Hematopoietic multipotent progenitor cell treated with erythropoietin and hydrocortisone succinate and interleukin-3 and kit ligand, for 8 days (in vitro differentiated cells): ENCODE results near the gene SERINC1.
"Not testable (repeated sequence)": the region's sequence is repeated elsewhere in the genome, so short reads cannot be mapped to it uniquely, and the experiment has no call there.

Experiments used
- DNase-seq: peaks from one replicate; pipeline ENCODE4 v3.0.0-alpha.2; 2015

Gene SERINC1

DNA sequence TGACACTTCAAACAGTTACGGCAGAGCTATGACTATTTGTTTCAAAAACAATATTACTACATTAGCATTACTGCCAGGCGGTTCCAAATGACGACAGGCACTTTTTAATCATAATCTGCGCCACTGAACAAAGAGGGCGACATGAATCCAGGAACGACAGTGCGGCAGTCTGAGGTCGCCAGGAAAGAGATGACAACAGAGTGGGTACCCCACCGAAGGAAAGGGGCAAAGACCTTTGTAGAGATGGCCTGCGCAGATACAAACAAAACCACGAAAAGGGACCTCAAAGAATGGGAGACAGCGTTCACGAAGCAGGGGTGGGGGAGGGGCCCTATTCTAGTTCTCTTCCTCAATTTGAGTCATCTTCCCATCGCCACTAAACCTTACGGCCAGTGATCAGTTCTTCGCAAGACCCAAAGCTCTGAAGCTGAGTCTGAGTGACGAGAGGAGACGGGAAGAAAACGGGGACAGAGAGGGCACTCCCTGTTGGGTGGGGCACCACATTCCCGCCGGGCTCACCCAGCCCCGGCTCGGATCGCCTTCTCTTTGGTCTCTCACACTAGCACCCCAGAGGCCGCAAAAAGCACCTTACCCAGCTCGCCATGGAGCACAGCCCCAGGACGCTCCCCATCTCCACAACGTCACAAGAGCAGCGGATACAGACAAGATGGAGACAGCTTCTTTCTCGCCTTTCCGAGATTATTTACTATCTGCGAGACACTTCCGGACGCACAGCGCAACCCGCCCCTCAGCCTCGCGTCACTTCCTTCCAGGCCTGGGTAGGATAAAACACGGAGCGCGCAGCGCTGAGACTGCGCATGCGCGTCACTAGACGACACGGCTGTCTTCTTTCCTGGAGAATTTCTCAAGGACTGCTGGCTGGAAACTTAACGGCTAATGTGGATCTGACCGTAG is at the start of gene SERINC1:
TSS of gene SERINC1 (minus strand) at position 701 of the 915 bp plus-strand sequence. CDS start at position 631, 70 bp downstream.
- DNase-seq, result peak; percentile 95

DNA sequence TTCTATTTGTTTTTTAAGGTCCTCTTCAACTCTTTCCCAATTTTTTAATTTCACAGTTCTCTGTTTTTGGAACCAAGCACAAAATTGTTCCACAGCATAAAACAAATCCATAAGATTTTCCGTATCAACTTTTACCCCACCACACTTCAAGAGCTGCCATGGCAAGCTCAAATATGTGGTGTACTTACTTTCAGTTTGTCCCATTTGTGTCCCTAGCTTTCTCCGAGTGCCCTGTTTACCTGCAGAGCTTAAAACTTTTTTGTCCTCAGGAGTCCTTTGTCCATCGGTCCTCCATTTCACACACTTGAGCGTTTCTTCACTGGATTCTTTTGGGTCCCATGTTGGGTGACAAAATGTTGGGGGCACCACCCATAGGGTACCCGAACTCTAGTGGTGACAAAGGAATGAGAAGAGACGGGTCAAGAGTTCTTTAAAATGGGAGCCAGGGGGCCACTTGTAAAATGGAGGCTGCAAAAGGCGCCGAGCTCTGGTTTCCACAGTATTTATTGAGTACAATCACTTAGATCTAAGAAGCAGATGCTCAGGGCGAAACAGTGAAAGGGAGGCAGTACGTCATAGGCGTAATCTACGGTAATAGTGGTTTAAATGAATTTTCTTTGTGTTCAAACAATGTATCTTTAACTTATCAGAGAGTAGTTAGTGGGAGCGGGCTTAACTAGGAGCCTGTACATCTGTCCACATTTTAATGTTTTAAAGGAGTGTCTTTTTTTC is 39.8 kb upstream of the SERINC1 start:
- no peak for DNase-seq

DNA sequence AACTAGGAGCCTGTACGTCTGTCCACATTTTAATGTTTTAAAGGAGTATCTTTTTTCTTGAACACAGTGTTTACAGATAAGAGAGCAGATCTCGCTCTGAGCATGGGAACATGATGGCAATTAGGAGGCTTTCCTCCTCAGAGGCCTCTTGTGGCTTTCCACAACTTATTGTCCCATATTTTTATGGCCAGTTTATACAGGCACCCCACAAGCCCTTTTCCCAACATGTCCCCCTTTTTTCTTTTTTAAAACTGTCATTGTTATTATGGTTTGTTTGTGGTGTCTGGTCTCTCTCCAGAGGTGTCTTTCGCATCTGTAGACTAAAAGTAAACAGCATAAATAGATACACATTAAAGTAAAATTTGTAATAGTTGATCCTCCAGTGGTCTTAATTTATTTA is 33.6 kb upstream of the SERINC1 start:
- not testable (repeated sequence) for DNase-seq

DNA sequence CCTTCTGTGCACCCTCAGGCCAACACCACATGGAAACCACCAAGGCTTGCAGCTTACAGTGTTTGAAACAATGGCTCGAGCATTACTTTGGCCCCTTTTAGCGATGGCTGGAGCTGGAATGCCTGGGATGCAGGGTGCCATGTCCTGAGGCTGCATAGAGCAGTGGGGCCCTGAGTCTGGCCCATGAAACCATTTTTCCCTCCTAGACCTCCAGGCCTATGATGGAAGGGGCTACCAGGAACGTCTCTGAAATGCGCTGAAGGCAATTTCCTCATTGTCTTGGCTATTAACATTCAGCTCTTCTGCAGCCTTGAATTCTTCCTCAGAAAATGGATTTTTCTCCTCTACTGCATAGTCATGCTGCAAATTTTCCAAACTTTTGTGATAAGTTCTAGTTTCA is 29.9 kb upstream of the SERINC1 start:
- no peak for DNase-seq

DNA sequence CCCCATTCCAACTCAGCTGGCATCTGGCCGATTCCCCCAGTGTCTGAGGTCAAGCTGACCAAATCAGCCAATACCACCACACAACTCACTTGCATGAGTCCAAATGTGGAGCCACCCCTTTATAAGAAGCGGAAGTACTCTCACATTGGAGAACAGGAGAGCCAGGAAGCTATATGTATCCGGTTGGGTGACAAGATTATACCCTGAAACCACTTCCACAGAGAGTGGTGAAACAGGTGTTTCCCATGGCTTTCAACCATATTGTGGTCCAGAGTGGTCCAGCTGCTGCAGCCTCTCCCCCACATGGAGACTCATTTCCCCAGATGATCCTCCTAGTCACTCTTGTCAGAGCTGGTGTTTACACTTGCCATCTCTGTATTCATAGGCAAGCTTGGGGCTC is 24.0 kb upstream of the SERINC1 start:
- no peak for DNase-seq

DNA sequence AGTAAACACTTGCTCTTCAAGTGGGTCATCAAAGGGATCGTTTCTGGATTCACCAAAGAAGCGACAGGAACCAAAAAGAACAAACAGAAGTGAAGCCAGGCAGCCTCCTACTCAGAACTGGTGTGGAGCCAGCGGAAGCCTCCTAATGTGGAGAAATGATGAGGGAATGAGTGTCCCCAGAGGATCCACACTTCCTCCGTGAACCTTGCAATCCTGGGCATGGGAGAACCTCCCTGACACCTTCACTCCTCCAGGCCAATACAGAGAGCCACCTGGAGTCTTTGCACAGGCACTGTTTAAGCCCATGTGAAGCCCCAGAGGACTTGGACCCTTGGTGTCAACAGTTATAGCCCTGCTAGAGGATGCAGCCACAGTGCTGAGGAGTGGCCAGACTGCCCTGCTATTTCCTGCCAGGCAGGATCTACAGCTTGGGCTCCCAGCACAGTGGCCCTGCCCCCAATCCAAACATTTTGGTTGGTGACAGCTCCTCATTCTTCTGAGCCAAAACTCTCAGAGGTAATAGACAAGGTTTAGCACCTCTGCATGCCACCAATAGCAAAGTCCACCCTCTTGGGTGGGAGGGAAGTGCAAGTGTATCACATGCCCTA is 23.2 kb upstream of the SERINC1 start:
- DNase-seq, result no peak

DNA sequence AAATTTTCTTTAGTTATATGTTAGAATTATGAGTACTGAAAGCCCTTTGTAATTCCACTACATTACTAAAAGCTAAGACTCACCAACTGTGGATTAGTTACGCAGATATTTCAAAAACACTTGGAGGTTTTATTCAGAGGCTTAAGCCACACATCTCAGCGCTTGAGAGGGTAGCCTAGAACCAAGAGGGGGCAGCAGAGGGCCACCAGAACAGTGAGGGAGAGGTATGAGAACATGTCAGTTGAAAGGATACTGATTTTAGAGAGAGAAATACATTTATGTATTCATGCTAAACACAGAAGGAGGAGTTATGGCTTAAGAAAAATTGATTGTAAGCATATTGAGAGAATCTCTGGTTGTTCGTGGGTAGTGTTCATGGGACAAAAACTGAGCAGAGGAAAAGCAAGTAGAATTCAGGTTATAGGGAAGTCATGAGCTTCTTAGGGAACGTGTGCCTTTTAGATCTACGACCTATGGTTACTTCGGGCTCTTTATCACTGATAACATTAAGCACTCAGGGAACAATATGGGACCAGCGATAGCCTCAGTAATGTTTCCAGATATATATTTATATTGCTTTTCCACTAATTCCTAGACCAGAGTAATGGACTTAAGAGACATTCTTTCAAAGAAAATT is 20.4 kb upstream of the SERINC1 start:
- DNase-seq, result peak; percentile 87

DNA sequence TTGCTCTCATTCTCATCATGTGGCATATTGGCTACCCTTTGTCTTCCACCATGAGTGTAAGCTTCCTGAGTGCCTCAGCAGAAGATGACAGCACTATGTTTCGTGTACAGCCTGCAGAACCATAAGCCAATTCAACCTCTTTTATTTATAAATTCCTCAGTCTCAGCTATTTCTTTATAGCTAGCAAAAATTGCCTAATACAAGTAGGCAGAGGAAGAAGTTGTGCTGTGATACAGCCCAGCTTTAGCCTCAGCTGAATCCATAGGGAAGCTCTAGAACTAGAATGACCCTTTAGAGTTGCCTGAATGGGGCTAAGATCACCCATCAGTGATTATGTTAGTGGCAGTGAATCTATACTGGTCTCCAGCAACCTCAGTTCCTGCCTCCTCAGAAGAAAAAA is 19.0 kb upstream of the SERINC1 start:
- no peak for DNase-seq

DNA sequence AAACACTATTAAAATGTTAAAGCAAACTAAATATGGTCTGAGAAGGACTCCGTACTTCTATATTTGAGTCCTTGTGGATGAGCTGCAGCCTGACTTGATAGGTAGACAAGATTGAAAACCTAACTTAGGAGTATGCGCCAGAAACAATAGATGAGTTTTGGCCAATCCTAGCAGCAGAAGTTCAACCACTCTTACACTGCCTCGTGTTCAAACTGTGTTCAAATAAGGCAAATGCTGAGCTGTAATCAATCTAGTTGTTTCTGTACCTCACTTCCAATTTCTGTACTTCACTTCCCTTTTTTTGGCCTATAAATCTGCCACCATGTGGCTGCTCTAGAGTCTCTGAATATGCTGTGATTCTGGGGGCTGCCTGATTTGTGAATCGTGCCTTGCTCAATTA is 13.2 kb upstream of the SERINC1 start:
- DNase-seq, result peak; percentile 14

DNA sequence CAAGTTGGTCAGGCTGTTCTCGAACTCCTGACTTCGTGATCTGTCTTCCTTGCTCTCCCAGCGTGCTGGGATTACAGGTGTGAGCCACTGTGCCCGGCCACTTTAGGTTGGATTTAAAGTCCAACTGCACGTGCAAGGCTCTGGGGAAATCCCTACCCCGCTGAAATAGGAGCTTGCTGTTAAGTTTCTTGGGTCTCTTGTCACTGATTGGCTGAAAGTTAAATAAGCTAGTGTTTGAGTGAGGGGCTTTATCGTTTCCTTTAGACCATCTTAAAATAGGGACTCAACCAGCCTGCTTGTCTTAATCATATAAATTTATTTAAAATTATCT is 11.1 kb upstream of the SERINC1 start:
- no peak for DNase-seq

DNA sequence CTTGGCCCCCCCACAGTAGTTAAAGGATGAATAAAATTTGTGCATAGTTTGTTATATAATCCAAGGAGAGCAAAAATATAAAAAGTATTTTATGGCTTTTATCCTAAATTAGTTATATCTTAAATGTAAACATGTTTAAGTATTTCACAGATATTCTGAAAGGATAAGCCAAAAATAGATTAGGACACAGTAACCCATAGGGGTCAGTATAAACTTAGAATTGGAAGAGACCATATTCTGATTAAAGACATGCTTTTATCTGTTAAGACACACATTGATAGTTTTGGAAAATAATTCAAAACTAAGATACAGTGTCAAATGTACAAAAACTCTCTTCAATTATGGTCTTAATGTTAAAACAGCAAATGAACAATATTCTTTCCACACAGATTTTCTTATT is 4.5 kb upstream of the SERINC1 start:
- DNase-seq, result peak; percentile 63

DNA sequence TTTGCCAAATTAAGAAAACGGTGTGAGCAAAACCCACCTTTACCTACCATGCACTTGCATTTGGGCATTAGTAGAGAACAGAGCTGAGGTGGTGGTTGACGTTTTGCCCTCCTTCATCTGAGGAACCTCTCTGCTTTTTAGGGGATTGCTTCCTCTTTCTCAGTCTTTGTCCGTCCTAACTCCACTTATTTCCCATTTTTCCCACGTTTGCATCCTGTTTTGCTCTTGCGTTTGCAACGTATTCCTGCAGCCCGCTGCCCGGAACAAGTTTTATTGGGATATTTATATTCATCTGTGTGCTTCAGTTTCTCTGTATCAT is 374 bp upstream of the SERINC1 start:
- no peak for DNase-seq

DNA sequence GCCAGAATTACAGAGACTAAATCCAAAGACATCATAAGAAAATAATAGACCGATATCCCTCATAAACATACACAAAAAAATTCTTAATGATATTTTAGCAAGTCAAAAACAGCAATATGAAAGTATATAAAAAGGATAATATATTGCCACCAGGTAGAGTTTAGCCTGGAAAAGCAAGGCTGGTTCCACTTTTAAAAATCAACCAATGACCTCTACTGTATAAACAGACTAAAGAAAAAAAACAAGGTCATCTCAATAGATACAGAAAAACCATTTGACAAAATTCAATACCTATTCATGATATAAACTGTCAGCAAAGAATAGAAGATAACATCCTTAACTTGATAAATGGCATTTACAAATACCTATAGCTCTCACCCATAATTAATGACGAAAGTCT is 9.7 kb downstream of the SERINC1 start:
- DNase-seq, result no peak

DNA sequence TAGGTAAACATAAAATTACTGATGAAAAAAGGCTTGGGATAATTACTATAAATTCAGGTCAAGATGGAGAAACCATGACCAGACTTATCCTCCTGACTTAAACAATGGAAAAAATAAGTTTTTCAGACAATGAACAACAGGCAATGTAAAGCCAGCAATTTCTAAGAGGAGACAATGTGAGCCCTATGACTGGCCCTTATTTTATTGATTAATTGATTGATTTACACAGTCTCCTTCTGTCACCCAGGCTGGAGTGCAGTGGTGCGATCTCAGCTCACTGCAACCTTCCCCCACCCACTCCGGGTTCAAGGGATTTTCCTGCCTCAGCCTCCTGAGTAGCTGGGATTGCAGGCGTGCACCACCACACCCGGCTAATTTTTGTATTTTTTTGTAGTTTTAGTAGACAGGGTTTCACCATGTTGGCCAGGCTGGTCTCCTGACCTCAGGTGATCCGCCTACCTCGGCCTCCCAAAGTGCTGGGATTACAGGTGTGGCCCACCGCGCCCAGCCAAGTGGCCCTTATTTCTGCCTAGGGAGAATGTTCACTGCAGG is 11.7 kb downstream of the SERINC1 start:
- DNase-seq, result not testable (repeated sequence)

DNA sequence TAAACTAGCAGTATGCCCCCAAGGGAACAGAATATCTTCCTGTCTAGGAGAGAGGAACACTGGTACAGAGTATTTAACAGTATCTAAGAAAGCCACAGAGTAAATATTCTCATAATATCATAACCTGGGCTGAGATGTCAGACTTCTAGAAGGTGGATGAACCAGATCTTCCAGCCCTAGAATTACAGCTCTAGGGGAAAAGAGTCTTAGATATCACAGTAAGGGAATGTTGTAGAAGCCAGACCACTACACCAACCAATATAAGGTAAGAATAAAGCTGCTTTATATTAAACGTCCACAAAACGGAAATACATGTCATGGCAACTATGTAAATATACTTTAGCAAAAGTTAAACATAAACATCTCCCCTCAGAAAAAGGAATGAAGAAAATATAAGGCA is 12.4 kb downstream of the SERINC1 start:
- DNase-seq, result no peak

DNA sequence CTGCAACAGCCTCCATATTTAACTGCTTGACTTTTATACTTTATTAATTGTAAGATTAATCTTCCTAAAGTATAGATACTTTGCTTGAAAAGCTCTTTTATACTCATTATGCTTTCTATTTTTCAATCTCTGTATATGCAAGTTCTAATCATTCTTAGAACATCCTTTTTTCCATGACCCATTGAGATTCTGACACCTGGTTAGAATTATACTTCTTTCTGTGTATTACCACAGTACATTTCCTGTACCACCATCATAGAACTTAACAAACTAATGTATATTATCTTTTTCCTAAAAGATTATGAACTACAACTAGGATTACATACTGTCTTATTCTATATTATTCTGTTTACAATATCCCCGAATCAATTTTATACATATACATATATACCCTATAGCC is 13.5 kb downstream of the SERINC1 start:
- no peak for DNase-seq

DNA sequence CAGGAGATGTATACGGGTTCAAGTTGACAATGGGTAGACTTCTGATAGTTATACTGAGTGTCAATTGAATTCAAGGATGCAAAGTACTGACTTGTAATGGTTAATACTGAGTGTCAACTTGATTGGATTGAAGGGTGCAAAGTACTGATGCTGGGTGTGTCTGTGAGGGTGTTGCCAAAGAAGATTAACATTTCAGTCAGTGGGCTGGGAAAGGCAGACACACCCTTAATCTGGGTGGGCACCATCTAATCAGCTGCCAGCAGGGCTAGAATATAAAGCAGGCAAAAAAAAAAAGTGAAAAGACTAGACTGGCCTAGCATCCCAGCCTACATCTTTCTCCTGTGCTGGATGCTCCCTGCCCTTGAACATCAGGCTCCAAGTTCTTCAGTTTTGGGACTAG is 16.5 kb downstream of the SERINC1 start:
- DNase-seq, result peak; percentile 79

DNA sequence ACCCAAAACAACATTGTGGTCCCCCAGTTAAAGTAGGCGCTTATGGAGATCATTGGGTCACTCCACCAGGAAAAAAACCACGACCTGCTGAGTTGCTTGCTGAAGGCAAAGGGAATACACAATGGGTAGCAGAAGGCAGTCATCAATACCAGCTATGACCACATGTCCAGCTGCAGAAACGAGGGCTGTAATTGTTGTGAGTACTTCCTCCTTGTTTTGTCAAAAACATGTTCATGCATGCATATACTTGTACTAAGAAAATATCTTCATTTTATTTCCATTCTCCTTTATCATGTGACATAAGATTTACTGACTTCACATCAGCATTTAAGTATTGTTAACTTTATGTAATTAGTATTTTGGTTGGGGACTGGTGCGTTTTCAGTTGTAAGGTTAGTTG is 16.9 kb downstream of the SERINC1 start:
- no peak for DNase-seq

DNA sequence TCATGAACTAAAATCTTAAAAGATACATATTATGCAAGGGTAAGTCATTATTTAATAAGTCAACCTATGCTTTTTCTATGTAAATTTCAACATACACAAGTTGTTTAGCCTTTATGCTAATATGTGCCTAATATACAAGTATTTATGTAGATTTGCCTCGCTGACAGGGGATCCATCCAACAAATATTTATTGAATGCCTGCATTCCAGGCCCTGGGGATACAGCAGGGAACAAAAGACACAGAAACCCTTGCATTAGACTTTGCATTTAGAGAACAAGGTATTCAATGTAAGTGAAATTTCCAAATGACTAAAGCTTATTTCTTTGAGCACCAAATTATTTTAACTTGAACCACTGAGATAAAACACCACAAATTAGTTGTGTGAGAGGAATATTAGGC is 19.1 kb downstream of the SERINC1 start:
- no peak for DNase-seq

DNA sequence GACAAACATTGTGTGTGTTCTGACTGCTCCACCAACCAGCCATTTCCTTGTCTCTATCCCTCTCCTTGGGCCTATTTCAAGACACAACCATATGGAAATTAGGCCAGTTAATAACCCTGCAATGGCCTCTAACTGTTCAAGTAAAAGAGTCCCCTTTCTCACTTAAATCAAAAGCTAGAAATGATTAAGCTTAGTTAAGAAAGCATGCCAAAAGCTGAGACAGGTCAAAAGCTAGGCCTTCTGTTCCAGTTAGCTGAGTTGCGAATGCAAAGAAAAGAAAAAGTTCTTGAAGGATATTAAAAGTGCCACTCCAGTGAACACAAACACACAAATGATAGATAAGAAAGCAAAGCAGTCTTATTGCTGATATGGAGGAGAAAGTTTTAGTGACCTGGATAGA is 22.5 kb downstream of the SERINC1 start:
- no peak for DNase-seq

DNA sequence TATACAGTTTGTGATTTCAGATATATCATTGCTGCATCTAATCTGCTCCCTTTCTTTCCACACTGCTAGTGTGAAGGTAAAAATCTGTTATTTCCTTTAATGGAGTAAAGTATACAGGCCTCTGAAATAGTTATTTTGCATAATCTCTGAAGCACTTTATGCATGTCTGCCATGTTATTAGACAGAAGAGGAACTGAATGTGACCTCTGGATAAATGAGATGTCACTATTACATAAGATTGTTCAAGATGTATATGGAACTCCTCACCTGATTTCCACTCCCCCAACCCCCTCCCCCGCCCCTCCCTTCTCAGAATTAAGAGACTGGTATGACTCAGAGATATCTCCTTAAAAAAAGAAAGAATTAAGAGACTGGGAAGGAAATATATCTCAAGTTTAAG is 26.3 kb downstream of the SERINC1 start:
- no peak for DNase-seq

DNA sequence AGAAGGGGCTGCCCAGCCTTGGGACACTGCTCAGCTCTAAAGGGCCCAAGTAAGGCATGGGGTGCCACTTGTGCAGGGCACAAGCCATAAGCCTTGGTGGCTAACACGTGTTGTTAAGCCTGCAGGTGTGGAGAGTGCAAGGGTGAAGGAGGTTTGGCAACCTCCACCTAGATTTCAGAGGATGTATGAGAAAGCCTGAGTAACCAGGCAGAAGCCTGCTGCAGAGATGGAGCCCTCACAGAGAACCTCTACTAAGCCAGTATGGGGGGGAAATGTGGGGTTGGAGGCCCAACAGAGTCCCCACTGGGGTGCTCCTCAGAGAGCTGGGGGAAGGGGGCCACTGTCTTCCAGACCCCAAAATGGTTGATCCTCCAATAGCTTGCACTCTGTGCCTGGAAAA is 32.6 kb downstream of the SERINC1 start:
- DNase-seq, result no peak

DNA sequence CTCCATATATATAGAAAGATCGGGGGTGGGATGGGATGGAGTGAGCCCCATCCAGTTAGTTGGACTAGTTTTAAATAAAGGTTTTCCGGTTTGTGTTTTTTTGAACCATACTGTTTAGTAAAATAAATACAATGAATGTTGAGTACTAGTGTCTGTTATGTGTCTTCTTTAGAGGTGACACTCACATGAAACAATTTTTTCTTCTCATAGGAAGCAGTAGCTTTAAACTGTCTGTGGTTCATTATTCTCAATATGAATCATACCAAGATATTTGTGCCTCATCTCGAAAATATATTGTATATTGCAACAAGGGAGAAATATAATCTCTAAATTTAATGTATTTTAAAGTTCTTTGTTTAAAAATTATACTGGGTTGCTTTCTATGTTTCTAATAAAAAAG is 38.8 kb downstream of the SERINC1 start:
- DNase-seq, result no peak
